Measurements from ENCODE around the gene PRRC1. TPM values are rescaled to one million over a fixed set of nuclear protein-coding genes. Genes with fewer than 3 reads are reported as not detected.

PRRC1 gene
- polyA plus RNA-seq, 1 of the 3 experiments (the other 2 are of a cell fraction), result 26.6 TPM

DNA sequence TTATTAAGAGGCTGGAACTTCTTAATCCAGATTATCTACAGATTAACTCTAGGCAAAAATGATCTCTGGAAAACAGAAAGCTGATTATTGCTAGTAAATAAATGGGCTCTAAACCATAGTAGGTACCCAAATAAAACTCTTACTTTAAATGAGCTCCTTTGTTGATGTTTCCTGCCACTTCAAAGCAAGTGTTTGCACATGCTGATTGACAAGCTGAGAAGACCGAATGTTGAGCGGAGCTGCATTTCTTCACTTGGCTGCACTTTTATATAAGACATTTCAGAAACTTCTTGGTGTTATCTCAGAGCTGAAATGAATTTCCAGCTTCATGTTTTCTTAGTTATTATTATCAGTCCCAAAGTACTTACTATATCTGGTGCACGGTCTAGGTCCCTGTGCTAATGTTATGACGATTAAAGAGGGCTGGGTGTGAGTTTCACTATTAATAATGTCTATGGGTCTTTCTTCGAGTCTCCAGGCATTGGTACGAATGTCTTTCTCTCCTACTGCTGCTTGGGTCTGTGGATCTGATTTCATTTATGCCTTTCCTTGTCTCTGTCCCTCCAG is 72.8 kb downstream of the PRRC1 start:
- Histone ChIP-seq H3K4me3 (ENCODE audit: low read depth in 2 of 2, low read length in 1 of 2) (no peak overlapping the region), H3K9me2 (no peaks in the 10 kb centered on the region), H3K4me1 (ENCODE audit: control insufficient read depth in 1 of 2, insufficient read depth in 2 of 2, low read depth in 1 of 2, low read length in 1 of 2) (no peaks in the 10 kb centered on the region), H3K27ac (ENCODE audit: low read depth in 2 of 2, low read length in 1 of 2) (no peak overlapping the region), H3K79me2 (ENCODE audit: insufficient read depth) (no peaks in the 10 kb centered on the region), H3K36me3 (replicated peaks in 1 of 2; ENCODE audit: control insufficient read depth in 1 of 2, insufficient read depth in 2 of 2, low read length in 1 of 2) (no peaks in the 10 kb centered on the region), H3K9me3 (no peaks in the 10 kb centered on the region), H3K4me2 (no peak overlapping the region), H3K27me3 (ENCODE audit: insufficient read depth) (no peaks in the 10 kb centered on the region; the same call in 1 of the 2 replicates), H3F3A (replicated peaks; ENCODE audit: insufficient read depth) (no peaks in the 10 kb centered on the region), H3K9ac (no peak overlapping the region), H4K20me1 (ENCODE audit: insufficient read depth) (no peaks in the 10 kb centered on the region), H2AFZ (ENCODE audit: low read depth) (no peak overlapping the region)
- DNase-seq, result no peak
- 23% methylated on average over 6 of the region's 6 CpGs for WGBS (ENCODE audit: low lambda C conversion rate)
- ChIA-PET POLR2A (no interaction called here), CTCF (no interaction called here)
- no peak for TF ChIP-seq GATA2 (CRISPR knock-in tag; IDR thresholded peaks at IDR 0.05)
- no peak for TF ChIP-seq FOXM1 (IDR thresholded peaks at IDR 0.05; ENCODE audit: low read depth)
- no peak for TF ChIP-seq TCF12 (IDR thresholded peaks at IDR 0.05)
- no peak for TF ChIP-seq NRF1 (IDR thresholded peaks at IDR 0.05; ENCODE audit: low read depth, low read length)
- no peak for TF ChIP-seq JUND (IDR thresholded peaks at IDR 0.05)
- TF ChIP-seq EZH2phosphoT487 (IDR thresholded peaks at IDR 0.05; ENCODE audit: borderline replicate concordance, low read depth), result no peak
- TF ChIP-seq, protein P1, sequence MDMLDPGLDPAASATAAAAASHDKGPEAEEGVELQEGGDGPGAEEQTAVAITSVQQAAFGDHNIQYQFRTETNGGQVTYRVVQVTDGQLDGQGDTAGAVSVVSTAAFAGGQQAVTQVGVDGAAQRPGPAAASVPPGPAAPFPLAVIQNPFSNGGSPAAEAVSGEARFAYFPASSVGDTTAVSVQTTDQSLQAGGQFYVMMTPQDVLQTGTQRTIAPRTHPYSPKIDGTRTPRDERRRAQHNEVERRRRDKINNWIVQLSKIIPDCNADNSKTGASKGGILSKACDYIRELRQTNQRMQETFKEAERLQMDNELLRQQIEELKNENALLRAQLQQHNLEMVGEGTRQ (IDR thresholded peaks at IDR 0.05; ENCODE audit: borderline replicate concordance, low read depth, low read length), result no peak
- no peak for TF ChIP-seq EP300 (IDR thresholded peaks at IDR 0.05; ENCODE audit: borderline replicate concordance in 1 of 2, low read depth in 1 of 2, low read length in 1 of 2)
- TF ChIP-seq, protein P2, sequence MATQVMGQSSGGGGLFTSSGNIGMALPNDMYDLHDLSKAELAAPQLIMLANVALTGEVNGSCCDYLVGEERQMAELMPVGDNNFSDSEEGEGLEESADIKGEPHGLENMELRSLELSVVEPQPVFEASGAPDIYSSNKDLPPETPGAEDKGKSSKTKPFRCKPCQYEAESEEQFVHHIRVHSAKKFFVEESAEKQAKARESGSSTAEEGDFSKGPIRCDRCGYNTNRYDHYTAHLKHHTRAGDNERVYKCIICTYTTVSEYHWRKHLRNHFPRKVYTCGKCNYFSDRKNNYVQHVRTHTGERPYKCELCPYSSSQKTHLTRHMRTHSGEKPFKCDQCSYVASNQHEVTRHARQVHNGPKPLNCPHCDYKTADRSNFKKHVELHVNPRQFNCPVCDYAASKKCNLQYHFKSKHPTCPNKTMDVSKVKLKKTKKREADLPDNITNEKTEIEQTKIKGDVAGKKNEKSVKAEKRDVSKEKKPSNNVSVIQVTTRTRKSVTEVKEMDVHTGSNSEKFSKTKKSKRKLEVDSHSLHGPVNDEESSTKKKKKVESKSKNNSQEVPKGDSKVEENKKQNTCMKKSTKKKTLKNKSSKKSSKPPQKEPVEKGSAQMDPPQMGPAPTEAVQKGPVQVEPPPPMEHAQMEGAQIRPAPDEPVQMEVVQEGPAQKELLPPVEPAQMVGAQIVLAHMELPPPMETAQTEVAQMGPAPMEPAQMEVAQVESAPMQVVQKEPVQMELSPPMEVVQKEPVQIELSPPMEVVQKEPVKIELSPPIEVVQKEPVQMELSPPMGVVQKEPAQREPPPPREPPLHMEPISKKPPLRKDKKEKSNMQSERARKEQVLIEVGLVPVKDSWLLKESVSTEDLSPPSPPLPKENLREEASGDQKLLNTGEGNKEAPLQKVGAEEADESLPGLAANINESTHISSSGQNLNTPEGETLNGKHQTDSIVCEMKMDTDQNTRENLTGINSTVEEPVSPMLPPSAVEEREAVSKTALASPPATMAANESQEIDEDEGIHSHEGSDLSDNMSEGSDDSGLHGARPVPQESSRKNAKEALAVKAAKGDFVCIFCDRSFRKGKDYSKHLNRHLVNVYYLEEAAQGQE (IDR thresholded peaks at IDR 0.05; ENCODE audit: low read depth, low read length), result no peak
- TF ChIP-seq POLR2AphosphoS5 (IDR thresholded peaks at IDR 0.05; ENCODE audit: low read depth, low read length), result no peak
- no peak for TF ChIP-seq TEAD4 (IDR thresholded peaks at IDR 0.05; ENCODE audit: borderline replicate concordance, insufficient read depth)
- TF ChIP-seq, protein P3, sequence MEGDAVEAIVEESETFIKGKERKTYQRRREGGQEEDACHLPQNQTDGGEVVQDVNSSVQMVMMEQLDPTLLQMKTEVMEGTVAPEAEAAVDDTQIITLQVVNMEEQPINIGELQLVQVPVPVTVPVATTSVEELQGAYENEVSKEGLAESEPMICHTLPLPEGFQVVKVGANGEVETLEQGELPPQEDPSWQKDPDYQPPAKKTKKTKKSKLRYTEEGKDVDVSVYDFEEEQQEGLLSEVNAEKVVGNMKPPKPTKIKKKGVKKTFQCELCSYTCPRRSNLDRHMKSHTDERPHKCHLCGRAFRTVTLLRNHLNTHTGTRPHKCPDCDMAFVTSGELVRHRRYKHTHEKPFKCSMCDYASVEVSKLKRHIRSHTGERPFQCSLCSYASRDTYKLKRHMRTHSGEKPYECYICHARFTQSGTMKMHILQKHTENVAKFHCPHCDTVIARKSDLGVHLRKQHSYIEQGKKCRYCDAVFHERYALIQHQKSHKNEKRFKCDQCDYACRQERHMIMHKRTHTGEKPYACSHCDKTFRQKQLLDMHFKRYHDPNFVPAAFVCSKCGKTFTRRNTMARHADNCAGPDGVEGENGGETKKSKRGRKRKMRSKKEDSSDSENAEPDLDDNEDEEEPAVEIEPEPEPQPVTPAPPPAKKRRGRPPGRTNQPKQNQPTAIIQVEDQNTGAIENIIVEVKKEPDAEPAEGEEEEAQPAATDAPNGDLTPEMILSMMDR (IDR thresholded peaks at IDR 0.05), result no peak
- TF ChIP-seq RXRA (IDR thresholded peaks at IDR 0.05; ENCODE audit: borderline replicate concordance, low read depth), result no peak
- TF ChIP-seq RFX5 (IDR thresholded peaks at IDR 0.05; ENCODE audit: low read length), result no peak
- no peak for TF ChIP-seq RCOR1 (IDR thresholded peaks at IDR 0.05; ENCODE audit: low read length)
- no peak for TF ChIP-seq USF1 (IDR thresholded peaks at IDR 0.05; ENCODE audit: borderline replicate concordance, low read depth)

Measured in SK-N-SH (cell line).